Suprapubic skin (tissue), 4 donors: ENCODE measurements around the gene DERA.

Experiments
- CTCF ChIP-seq, 2 donors: fragments of 200-600 bp in 1 of 2; fragments of 450-650 bp in 1 of 2; sonication (generic) in 1 of 2; IDR thresholded peaks; one replicate each; pipeline ENCODE4 v1.5.1; 2016 to 2019; ENCODE audit warnings: antibody characterized with exemption in 2 of 2, mild to moderate bottlenecking in 1 of 2, moderate library complexity in 1 of 2
- POLR2A ChIP-seq, 2 donors: fragments of 450-650 bp; IDR thresholded peaks; one replicate each; pipeline ENCODE4 v1.6.1; 2017; ENCODE audit warnings: antibody characterized with exemption in 2 of 2, mild to moderate bottlenecking in 2 of 2, moderate library complexity in 2 of 2
- POLR2AphosphoS5 ChIP-seq, 3 donors: sonication (generic); formaldehyde crosslinking; IDR thresholded peaks; one replicate each; pipeline ENCODE4 v1.6.1; 2017; ENCODE audit warnings: antibody characterized with exemption in 3 of 3

- no peak for TF ChIP-seq CTCF (IDR thresholded peaks at IDR 0.05)
- no peak for TF ChIP-seq POLR2A (IDR thresholded peaks at IDR 0.05)
- TF ChIP-seq POLR2AphosphoS5 (IDR thresholded peaks at IDR 0.05), result no peak
These were observed 85.8 kb downstream of the DERA start for GRCh38 chr12:15996948-15997347.
